Liver (tissue), 9 donors: Measurements from ENCODE around the gene ZBTB11. TPM values are rescaled to one million over a fixed set of nuclear protein-coding genes. Genes with fewer than 3 reads are reported as not detected.

Experiments
- DNase-seq: peaks from one replicate; pipeline ENCODE4 v3.0.0-alpha.2; 2017; ENCODE audit warnings: low spot score
- H3K27ac ChIP-seq, 2 donors: one replicate each; pipeline ENCODE4 v1.7.0; 2013; ENCODE audit warnings: inconsistent platforms in 2 of 2, low read length in 2 of 2, control low read depth in 1 of 2, low read depth in 1 of 2, mild to moderate bottlenecking in 1 of 2
- H3K27me3 ChIP-seq, 4 donors: one replicate each; pipeline versions ENCODE4 v1.6.1 to v1.7.0; 2013; ENCODE audit warnings: low read length in 3 of 4, inconsistent platforms in 1 of 4, mild to moderate bottlenecking in 1 of 4, moderate library complexity in 1 of 4; ENCODE audit not compliant: control insufficient read depth in 4 of 4, insufficient read depth in 4 of 4
- H3K36me3 ChIP-seq, 4 donors: one replicate each; pipeline versions ENCODE4 v1.6.1 to v1.7.0; 2013; ENCODE audit warnings: low read length in 3 of 4, mild to moderate bottlenecking in 3 of 4, low read depth in 1 of 4, moderate library complexity in 1 of 4; ENCODE audit not compliant: control insufficient read depth in 4 of 4, insufficient read depth in 3 of 4
- H3K4me1 ChIP-seq, 4 donors: one replicate each; pipeline versions ENCODE4 v1.6.1 to v1.7.0; 2013; ENCODE audit warnings: low read length in 3 of 4, mild to moderate bottlenecking in 3 of 4, moderate library complexity in 1 of 4; ENCODE audit not compliant: control insufficient read depth in 4 of 4, insufficient read depth in 4 of 4
- H3K4me3 ChIP-seq, 3 donors: one replicate each; pipeline versions ENCODE4 v1.6.1 to v1.7.0; 2013; ENCODE audit warnings: low read length in 3 of 3, control low read depth in 1 of 3, low read depth in 1 of 3, mild to moderate bottlenecking in 1 of 3
- H3K9ac ChIP-seq, 2 donors: one replicate each; pipeline ENCODE4 v1.7.0; 2013; ENCODE audit warnings: low read length in 2 of 2, mild to moderate bottlenecking in 2 of 2, moderate library complexity in 2 of 2, control low read depth in 1 of 2, low read depth in 1 of 2
- H3K9me3 ChIP-seq, 4 donors: one replicate each; pipeline versions ENCODE4 v1.6.1 to v1.7.0; 2013; ENCODE audit warnings: low read length in 3 of 4; ENCODE audit not compliant: control insufficient read depth in 4 of 4
- EGR1 ChIP-seq, 2 donors: IDR thresholded peaks; 2 replicates each; pipeline ENCODE4 v1.6.1; 2016 to 2018; ENCODE audit warnings: antibody characterized with exemption in 2 of 2, low read depth in 2 of 2
- FOXA1 ChIP-seq: IDR thresholded peaks from 2 replicates; pipeline ENCODE4 v1.6.1; 2016; ENCODE audit warnings: antibody characterized with exemption
- FOXA2 ChIP-seq: IDR thresholded peaks from 2 replicates; pipeline ENCODE4 v1.6.1; 2016; ENCODE audit warnings: antibody characterized with exemption
- GABPA ChIP-seq, 2 donors: IDR thresholded peaks in 1 of 2; conservative IDR thresholded peaks in 1 of 2; 2 replicates each; pipeline ENCODE4 v1.6.1; 2016; ENCODE audit warnings: antibody characterized with exemption in 2 of 2, mild to moderate bottlenecking in 1 of 2, moderate library complexity in 1 of 2
- HNF4A ChIP-seq, 2 donors: conservative IDR thresholded peaks; 2 replicates each; pipeline ENCODE4 v1.6.1; 2016; ENCODE audit warnings: antibody characterized with exemption in 2 of 2, mild to moderate bottlenecking in 2 of 2
- HNF4G ChIP-seq: IDR thresholded peaks from 2 replicates; pipeline ENCODE4 v1.6.1; 2016; ENCODE audit warnings: antibody characterized with exemption
- JUND ChIP-seq, 2 donors: IDR thresholded peaks; 2 replicates each; pipeline ENCODE4 v1.6.1; 2016; ENCODE audit warnings: antibody characterized with exemption in 2 of 2
- MAX ChIP-seq: IDR thresholded peaks from 2 replicates; pipeline ENCODE4 v1.6.1; 2016; ENCODE audit warnings: antibody characterized with exemption
- NR2F2 ChIP-seq: IDR thresholded peaks from 2 replicates; pipeline ENCODE4 v1.6.1; 2016; ENCODE audit warnings: antibody characterized with exemption
- RAD21 ChIP-seq, 2 donors: IDR thresholded peaks; 2 replicates each; pipeline ENCODE4 v1.6.1; 2016; ENCODE audit warnings: antibody characterized with exemption in 2 of 2, mild to moderate bottlenecking in 2 of 2
- REST ChIP-seq: IDR thresholded peaks from 2 replicates; pipeline ENCODE4 v1.6.1; 2016; ENCODE audit warnings: antibody characterized with exemption, mild to moderate bottlenecking
- RXRA ChIP-seq, 2 donors: IDR thresholded peaks; 2 replicates each; pipeline ENCODE4 v1.6.1; 2017 to 2018; ENCODE audit warnings: antibody characterized with exemption in 2 of 2, mild to moderate bottlenecking in 1 of 2
- SP1 ChIP-seq: IDR thresholded peaks from 2 replicates; pipeline ENCODE4 v1.6.1; 2018; ENCODE audit warnings: antibody characterized with exemption, mild to moderate bottlenecking
- TAF1 ChIP-seq: conservative IDR thresholded peaks from 2 replicates; pipeline ENCODE4 v1.6.1; 2016; ENCODE audit warnings: antibody characterized with exemption, mild to moderate bottlenecking
- YY1 ChIP-seq: IDR thresholded peaks from 2 replicates; pipeline ENCODE4 v1.6.1; 2016; ENCODE audit warnings: antibody characterized with exemption, mild to moderate bottlenecking
- whole genome bisulfite sequencing: extraction: QIAGEN DNeasy Blood & Tissue Kit; methylation state at CpG from one replicate; pipeline ENCODE4 v1.1.7; 2013; 5-methylcytosine and 5-hydroxymethylcytosine counted together
- polyA plus RNA-seq, 2 donors: library from polyadenylated mRNA; stranded (reverse) in 1 of 2; unstranded in 1 of 2; fragments of 200-250 nt in 1 of 2; fragments of >200 nt in 1 of 2; fragmentation: Nextera tagmentation in 1 of 2; extraction: Ambion mirVana in 1 of 2; gene quantifications; one replicate each; pipeline versions ENCODE4 v1.2.1 to v1.2.3, GENCODE V29; 2013 to 2015
- total RNA-seq, 2 donors: library from RNA; depleted of rRNA; stranded (reverse); fragments of >200 nt; gene quantifications; one replicate each; pipeline ENCODE4 v1.2.3, GENCODE V29; 2014
- TF ChIP-seq, protein P1 (sequence below): IDR thresholded peaks from 2 replicates; pipeline ENCODE4 v1.6.1; 2016; ENCODE audit warnings: antibody characterized with exemption
- TF ChIP-seq, protein P2 (sequence below): IDR thresholded peaks from 2 replicates; pipeline ENCODE4 v1.6.1; 2016; ENCODE audit warnings: antibody characterized with exemption
- TF ChIP-seq, protein P3 (sequence below): fragments of 150-350 bp; IDR thresholded peaks from 2 replicates; pipeline ENCODE4 v1.5.1; 2017; ENCODE audit warnings: improper control_type of control experiment, low read depth, low read length; ENCODE audit not compliant: missing input control
- donor health status: healthy.
- donor health status: healthy.
- donor health status: healthy.
- donor health status: healthy.
- donor health status: healthy.

The ZBTB11 gene
- 10 to 100 TPM; 14.6 to 18.7 TPM for total RNA-seq
- polyA plus RNA-seq, result 1 to 10 TPM; 3.8 to 3.9 TPM

DNA sequence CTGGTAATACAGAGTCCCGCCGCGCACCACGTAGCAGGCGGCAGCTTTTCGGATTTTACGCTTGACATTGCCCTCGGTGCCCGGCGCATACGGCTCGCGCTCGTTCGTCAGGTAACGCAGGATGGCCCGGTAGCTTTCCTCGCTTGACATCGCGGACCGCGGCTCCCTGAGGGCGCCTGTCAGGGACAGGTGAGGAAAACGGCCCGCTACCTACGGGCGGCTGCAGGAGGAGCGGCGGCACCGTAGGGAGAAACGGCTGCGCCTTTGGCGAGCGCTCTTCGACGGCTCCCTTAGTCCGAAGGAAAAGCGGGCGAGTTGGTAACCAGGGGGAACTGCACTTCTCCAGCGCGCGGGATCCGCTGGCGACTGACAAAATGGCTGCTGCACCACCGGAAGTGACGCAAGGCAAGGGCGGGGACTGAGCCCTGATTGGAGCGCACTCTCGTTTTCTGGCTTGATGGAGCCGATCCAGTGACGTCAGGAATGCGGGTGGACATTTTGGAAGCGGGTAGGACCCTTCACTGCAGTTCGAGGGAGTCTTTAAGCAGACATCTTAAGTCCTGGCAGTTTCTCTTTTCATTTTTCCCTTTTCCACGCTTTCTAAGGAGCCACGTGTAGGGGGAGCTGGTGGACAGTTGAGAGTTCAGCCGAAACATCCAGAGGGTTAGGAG is at the start of gene ZBTB11:
Gene ZBTB11 (minus strand): TSS at position 368 of the 671 bp plus-strand sequence. CDS start 218 bp downstream, at position 150.
- Histone ChIP-seq H3K4me3 (peak within 1 kb of the TSS; percentile 92 to 98 (median 98)), H3K4me1 (peaks cover 4 to 29% (median 14%) of the 10 kb centered on the region in 4 donors), H3K27ac (peak within 1 kb of the TSS; percentile 100), H3K27me3 (no peaks in the 10 kb centered on the region), H3K9ac (peak within 1 kb of the TSS; percentile 95 to 100), H3K36me3 (peaks cover 7 to 22% (median 21%) of the 10 kb centered on the region in 4 donors), H3K9me3 (no peaks in the 10 kb centered on the region)
- under 1% methylated on average over 57 of the region's 57 CpGs for WGBS
- TF ChIP-seq RXRA (IDR thresholded peaks at IDR 0.05), result peak; percentile 60 to 62
- peak; percentile 17 for TF ChIP-seq TAF1
- TF ChIP-seq FOXA1, result peak; percentile 55
- peak; percentile 78 for TF ChIP-seq REST
- TF ChIP-seq, protein P1, sequence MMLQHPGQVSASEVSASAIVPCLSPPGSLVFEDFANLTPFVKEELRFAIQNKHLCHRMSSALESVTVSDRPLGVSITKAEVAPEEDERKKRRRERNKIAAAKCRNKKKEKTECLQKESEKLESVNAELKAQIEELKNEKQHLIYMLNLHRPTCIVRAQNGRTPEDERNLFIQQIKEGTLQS, result peak; percentile 76
- TF ChIP-seq EGR1 (IDR thresholded peaks at IDR 0.05; ENCODE audit: low read depth in 2 of 2), result peak in 1 of 2 donors; percentile 13
- peak; percentile 99 for TF ChIP-seq MAX
- TF ChIP-seq, protein P2, sequence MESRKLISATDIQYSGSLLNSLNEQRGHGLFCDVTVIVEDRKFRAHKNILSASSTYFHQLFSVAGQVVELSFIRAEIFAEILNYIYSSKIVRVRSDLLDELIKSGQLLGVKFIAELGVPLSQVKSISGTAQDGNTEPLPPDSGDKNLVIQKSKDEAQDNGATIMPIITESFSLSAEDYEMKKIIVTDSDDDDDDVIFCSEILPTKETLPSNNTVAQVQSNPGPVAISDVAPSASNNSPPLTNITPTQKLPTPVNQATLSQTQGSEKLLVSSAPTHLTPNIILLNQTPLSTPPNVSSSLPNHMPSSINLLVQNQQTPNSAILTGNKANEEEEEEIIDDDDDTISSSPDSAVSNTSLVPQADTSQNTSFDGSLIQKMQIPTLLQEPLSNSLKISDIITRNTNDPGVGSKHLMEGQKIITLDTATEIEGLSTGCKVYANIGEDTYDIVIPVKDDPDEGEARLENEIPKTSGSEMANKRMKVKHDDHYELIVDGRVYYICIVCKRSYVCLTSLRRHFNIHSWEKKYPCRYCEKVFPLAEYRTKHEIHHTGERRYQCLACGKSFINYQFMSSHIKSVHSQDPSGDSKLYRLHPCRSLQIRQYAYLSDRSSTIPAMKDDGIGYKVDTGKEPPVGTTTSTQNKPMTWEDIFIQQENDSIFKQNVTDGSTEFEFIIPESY, result peak; percentile 72
- TF ChIP-seq HNF4G, result peak; percentile 30
- TF ChIP-seq GABPA (IDR thresholded peaks at IDR 0.05 in 1 of 2, conservative IDR thresholded peaks at IDR 0.05 in 1 of 2), result peak; percentile 92 to 96
- peak; percentile 73 for TF ChIP-seq SP1
- peak; percentile 78 to 79 for TF ChIP-seq JUND (IDR thresholded peaks at IDR 0.05)
- peak; percentile 51 for TF ChIP-seq FOXA2
- TF ChIP-seq, protein P3, sequence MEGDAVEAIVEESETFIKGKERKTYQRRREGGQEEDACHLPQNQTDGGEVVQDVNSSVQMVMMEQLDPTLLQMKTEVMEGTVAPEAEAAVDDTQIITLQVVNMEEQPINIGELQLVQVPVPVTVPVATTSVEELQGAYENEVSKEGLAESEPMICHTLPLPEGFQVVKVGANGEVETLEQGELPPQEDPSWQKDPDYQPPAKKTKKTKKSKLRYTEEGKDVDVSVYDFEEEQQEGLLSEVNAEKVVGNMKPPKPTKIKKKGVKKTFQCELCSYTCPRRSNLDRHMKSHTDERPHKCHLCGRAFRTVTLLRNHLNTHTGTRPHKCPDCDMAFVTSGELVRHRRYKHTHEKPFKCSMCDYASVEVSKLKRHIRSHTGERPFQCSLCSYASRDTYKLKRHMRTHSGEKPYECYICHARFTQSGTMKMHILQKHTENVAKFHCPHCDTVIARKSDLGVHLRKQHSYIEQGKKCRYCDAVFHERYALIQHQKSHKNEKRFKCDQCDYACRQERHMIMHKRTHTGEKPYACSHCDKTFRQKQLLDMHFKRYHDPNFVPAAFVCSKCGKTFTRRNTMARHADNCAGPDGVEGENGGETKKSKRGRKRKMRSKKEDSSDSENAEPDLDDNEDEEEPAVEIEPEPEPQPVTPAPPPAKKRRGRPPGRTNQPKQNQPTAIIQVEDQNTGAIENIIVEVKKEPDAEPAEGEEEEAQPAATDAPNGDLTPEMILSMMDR, result peak; percentile 29
- TF ChIP-seq YY1, result peak; percentile 100
- peak; percentile 54 to 62 for TF ChIP-seq RAD21 (IDR thresholded peaks at IDR 0.05)
- TF ChIP-seq NR2F2, result peak; percentile 9
- TF ChIP-seq HNF4A (conservative IDR thresholded peaks at IDR 0.05), result peak; percentile 77 to 82
- DNase-seq, result peak; percentile 100
